A549 (cell line): ENCODE data around the gene GLT6D1. TPM values are rescaled to one million over a fixed set of nuclear protein-coding genes. Genes with fewer than 3 reads are reported as not detected.
A peak's percentile ranks its signal among the peaks of the same experiment; 100 is the strongest.

Experiments used
- ATAC-seq, 2 experiments: fragments of 200-7000 bp in 1 of 2; fragments of >200 bp in 1 of 2; cut with Nextera tagmentation in 1 of 2; cut with Tn5 transposase in 1 of 2; 3 replicates each; pipeline versions ENCODE4 v1.8.0 to v1.9.1; 2018 to 2020; ENCODE audit warnings: mild to moderate bottlenecking in 1 of 2, moderate library complexity in 1 of 2
- CTCF ChIA-PET: fragments of 300-600 bp; sonication (Branson Sonifier 250); formaldehyde crosslinking; extraction: SDS; loops from one replicate; lab custom pipeline; 2021; ENCODE audit warnings: antibody characterized with exemption, inconsistent platforms; lab: Yijun Ruan, JAX
- POLR2A ChIA-PET: fragments of 350-600 bp; formaldehyde crosslinking; extraction: SDS; loops from one replicate; lab custom pipeline; 2021; ENCODE audit warnings: antibody characterized with exemption, inconsistent platforms; lab: Yijun Ruan, JAX
- DNase-seq, 2 experiments: peaks; one replicate each; pipeline versions ENCODE4 v3.0.0 to v3.0.0-alpha.2; 2011 to 2016; ENCODE audit warnings: low read depth in 1 of 2, low spot score in 1 of 2
- FAIRE-seq: peaks from 2 replicates; lab custom pipeline; 2011; peaks lifted over from hg19 to GRCh38; lab: Jason Lieb, UNC
- H3K27ac ChIP-seq, 2 experiments: fragments of >200 bp; sonication (Bioruptor Twin); formaldehyde crosslinking; 3 replicates each; pipeline ENCODE4 v1.5.1; 2016 to 2017
- H3K4me1 ChIP-seq: fragments of >200 bp; sonication (Bioruptor Twin); formaldehyde crosslinking; 3 replicates; pipeline ENCODE4 v1.6.1; 2016
- H3K4me2 ChIP-seq: fragments of >200 bp; sonication (Bioruptor Twin); formaldehyde crosslinking; 3 replicates; pipeline ENCODE4 v1.6.1; 2016
- H3K4me3 ChIP-seq: fragments of >200 bp; sonication (Bioruptor Twin); formaldehyde crosslinking; 3 replicates; pipeline ENCODE4 v1.5.1; 2016
- H3K9me3 ChIP-seq: fragments of >200 bp; sonication (Bioruptor Twin); formaldehyde crosslinking; 3 replicates; pipeline ENCODE4 v1.6.1; 2016
- ATOH8 ChIP-seq: fragments of 250-450 bp; sonication (Bioruptor Pico); IDR thresholded peaks from 2 replicates; pipeline ENCODE4 v1.5.0; 2020; ENCODE audit warnings: low read depth, mild to moderate bottlenecking, moderate library complexity
- CHD2 ChIP-seq: fragments of 150-350 bp; IDR thresholded peaks from 2 replicates; pipeline ENCODE4 v1.6.1; 2014; ENCODE audit warnings: low read length; ENCODE audit not compliant: partially characterized antibody
- CTCF ChIP-seq: fragments of >200 bp; sonication (Bioruptor Twin); formaldehyde crosslinking; IDR thresholded peaks from 3 replicates; pipeline ENCODE4 v1.5.1; 2016
- EHMT2 ChIP-seq: fragments of 200-600 bp; sonication (generic); IDR thresholded peaks from 2 replicates; pipeline ENCODE4 v1.6.1; 2016; ENCODE audit warnings: antibody characterized with exemption, low read depth, mild to moderate bottlenecking, moderate library complexity
- GATA3 ChIP-seq: IDR thresholded peaks from 2 replicates; pipeline ENCODE4 v1.6.1; 2012; ENCODE audit warnings: borderline replicate concordance
- KDM1A ChIP-seq: fragments of 200-600 bp; sonication (generic); IDR thresholded peaks from 2 replicates; pipeline ENCODE4 v1.6.1; 2016; ENCODE audit warnings: low read depth, mild to moderate bottlenecking
- MAFK ChIP-seq: fragments of 450-650 bp; IDR thresholded peaks from 2 replicates; pipeline ENCODE4 v1.6.1; 2014; ENCODE audit not compliant: partially characterized antibody
- MAZ ChIP-seq: fragments of 150-350 bp; IDR thresholded peaks from 2 replicates; pipeline ENCODE4 v1.6.1; 2014; ENCODE audit warnings: antibody characterized with exemption, low read depth, low read length, borderline replicate concordance
- NFE2L2 ChIP-seq: fragments of 150-350 bp; conservative IDR thresholded peaks from 2 replicates; pipeline ENCODE4 v1.6.1; 2014; ENCODE audit warnings: low read length
- POLR2A ChIP-seq: IDR thresholded peaks from 2 replicates; pipeline ENCODE4 v1.6.1; 2012; ENCODE audit warnings: mild to moderate bottlenecking, low read length
- POLR2AphosphoS2 ChIP-seq: conservative IDR thresholded peaks from 2 replicates; pipeline ENCODE4 v1.6.1; 2012; ENCODE audit warnings: low read length, improper control_type of control experiment, inconsistent platforms
- REST ChIP-seq: fragments of 200-600 bp; sonication (generic); IDR thresholded peaks from 2 replicates; pipeline ENCODE4 v1.6.1; 2016; ENCODE audit warnings: antibody characterized with exemption, mild to moderate bottlenecking, moderate library complexity
- SMC3 ChIP-seq: fragments of >200 bp; sonication (Bioruptor Twin); formaldehyde crosslinking; IDR thresholded peaks from 3 replicates; pipeline ENCODE4 v1.6.1; 2018; ENCODE audit warnings: inconsistent platforms
- SREBF2 ChIP-seq: fragments of 450-650 bp; IDR thresholded peaks from 2 replicates; pipeline ENCODE4 v1.6.1; 2014; ENCODE audit warnings: mild to moderate bottlenecking, moderate library complexity
- TFCP2L1 ChIP-seq: fragments of 250-450 bp; sonication (Bioruptor Pico); IDR thresholded peaks from 2 replicates; pipeline ENCODE4 v1.5.0; 2021; ENCODE audit warnings: mild to moderate bottlenecking
- TP53 ChIP-seq: fragments of 250-450 bp; sonication (Bioruptor Pico); IDR thresholded peaks from 2 replicates; pipeline ENCODE4 v1.5.0; 2021; ENCODE audit warnings: mild to moderate bottlenecking, moderate library complexity
- ZSCAN20 ChIP-seq: fragments of 250-450 bp; sonication (Bioruptor Pico); IDR thresholded peaks from 2 replicates; pipeline ENCODE4 v1.8.0; 2022; ENCODE audit warnings: mild to moderate bottlenecking, moderate library complexity
- WGBS: methylation state at CpG from one replicate; pipeline ENCODE4 v1.1.6; 2017; ENCODE audit errors: missing lambda C conversion rate; 5-methylcytosine and 5-hydroxymethylcytosine counted together
- polyA plus RNA-seq, 4 experiments: library from polyadenylated mRNA; depleted of rRNA in 3 of 4; stranded (reverse); fragments of >200 nt; fragmentation: RNase III in 1 of 4; extraction: RNeasy Plus Mini Kit Qiagen cat#74134 plus additional on column Dnase treatment in 1 of 4; gene quantifications; 2 replicates in 3 of 4; 3 replicates in 1 of 4; pipeline ENCODE4 v1.2.3, GENCODE V29; 2011 to 2017
- TF ChIP-seq, protein P1 (sequence below): fragments of >200 bp; sonication (Bioruptor Twin); formaldehyde crosslinking; IDR thresholded peaks from 3 replicates; pipeline ENCODE4 v1.6.1; 2016
- TF ChIP-seq, protein P2 (sequence below): IDR thresholded peaks from 2 replicates; pipeline ENCODE4 v1.6.1; 2012

GLT6D1 gene
- polyA plus RNA-seq, 2 of the 4 experiments (the other 2 are of a cell fraction), result not detected

- Histone ChIP-seq H3K4me1 (no peaks in the 10 kb centered on the region), H3K4me3 (no peak overlapping the region), H3K9me3 (peaks cover 70% of the 10 kb centered on the region), H3K4me2 (no peak overlapping the region), H3K27ac (no peak overlapping the region)
- 72% methylated on average over 17 of the region's 17 CpGs for WGBS
- CTCF ChIA-PET, result interaction anchor here (0.6 kb wide), 1 partner anchor 472 kb away, joined by 3 read pairs; no protein-coding TSS in a partner anchor
- no peak for ATAC-seq
- POLR2A ChIA-PET, result no interaction called here
- TF ChIP-seq MAFK (no peak), POLR2A (peak; percentile 29; the same call in 1 of the 2 replicates)
- no peak for DNase-seq
- no peak for FAIRE-seq
Observed at GRCh38 chr9:135650408-135650807, 11.1 kb upstream of the GLT6D1 start.

DNA sequence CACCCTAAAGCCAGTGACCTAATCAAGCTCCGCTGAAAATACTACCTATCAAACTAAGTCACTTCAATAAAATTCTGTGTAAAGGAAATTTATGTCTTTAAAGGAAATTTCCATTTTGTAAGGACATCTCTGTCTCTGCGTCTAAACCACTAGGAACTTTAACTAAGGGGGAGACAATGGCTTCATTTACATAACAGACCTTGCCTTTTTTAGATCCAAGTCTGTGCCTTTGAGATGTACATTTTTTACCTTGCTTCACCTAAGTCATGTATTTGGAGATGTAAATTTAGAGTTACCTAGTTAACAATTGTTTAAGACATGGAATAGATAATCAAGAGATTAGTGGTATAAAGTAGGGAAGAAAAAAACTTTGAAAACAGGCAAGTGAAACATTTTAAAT is 10.2 kb upstream of the GLT6D1 start:
- Histone ChIP-seq H3K4me3 (no peak overlapping the region), H3K4me2 (no peak overlapping the region), H3K27ac (no peak overlapping the region), H3K9me3 (peaks cover 78% of the 10 kb centered on the region), H3K4me1 (no peaks in the 10 kb centered on the region)
- CTCF ChIA-PET, result interaction anchor here (0.9 kb wide), 1 partner anchor 12 kb away, joined by 4 read pairs; no protein-coding TSS in a partner anchor
- no peak for DNase-seq
- FAIRE-seq, result no peak
- POLR2A ChIA-PET, result no interaction called here
- no peak for ATAC-seq
- TF ChIP-seq, protein P1, sequence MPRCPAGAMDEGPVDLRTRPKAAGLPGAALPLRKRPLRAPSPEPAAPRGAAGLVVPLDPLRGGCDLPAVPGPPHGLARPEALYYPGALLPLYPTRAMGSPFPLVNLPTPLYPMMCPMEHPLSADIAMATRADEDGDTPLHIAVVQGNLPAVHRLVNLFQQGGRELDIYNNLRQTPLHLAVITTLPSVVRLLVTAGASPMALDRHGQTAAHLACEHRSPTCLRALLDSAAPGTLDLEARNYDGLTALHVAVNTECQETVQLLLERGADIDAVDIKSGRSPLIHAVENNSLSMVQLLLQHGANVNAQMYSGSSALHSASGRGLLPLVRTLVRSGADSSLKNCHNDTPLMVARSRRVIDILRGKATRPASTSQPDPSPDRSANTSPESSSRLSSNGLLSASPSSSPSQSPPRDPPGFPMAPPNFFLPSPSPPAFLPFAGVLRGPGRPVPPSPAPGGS, result no peak
- TF ChIP-seq KDM1A, result no peak
- no peak for TF ChIP-seq SMC3
- no peak for TF ChIP-seq ATOH8
- TF ChIP-seq REST, result no peak
- TF ChIP-seq CTCF, result no peak
- TF ChIP-seq MAZ, result no peak
- TF ChIP-seq TP53 (CRISPR knock-in tag), result no peak
- no peak for TF ChIP-seq SREBF2
- TF ChIP-seq GATA3, result no peak
- no peak for TF ChIP-seq ZSCAN20 (CRISPR knock-in tag)
- TF ChIP-seq, protein P2, sequence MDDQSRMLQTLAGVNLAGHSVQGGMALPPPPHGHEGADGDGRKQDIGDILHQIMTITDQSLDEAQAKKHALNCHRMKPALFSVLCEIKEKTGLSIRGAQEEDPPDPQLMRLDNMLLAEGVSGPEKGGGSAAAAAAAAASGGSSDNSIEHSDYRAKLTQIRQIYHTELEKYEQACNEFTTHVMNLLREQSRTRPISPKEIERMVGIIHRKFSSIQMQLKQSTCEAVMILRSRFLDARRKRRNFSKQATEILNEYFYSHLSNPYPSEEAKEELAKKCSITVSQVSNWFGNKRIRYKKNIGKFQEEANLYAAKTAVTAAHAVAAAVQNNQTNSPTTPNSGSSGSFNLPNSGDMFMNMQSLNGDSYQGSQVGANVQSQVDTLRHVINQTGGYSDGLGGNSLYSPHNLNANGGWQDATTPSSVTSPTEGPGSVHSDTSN, result no peak
- TF ChIP-seq NFE2L2, result no peak
- TF ChIP-seq POLR2AphosphoS2, result no peak
- TF ChIP-seq TFCP2L1, result no peak
- TF ChIP-seq EHMT2, result no peak
- no peak for TF ChIP-seq CHD2
- 31% methylated on average over 2 of the region's 2 CpGs for WGBS
